Effector CD8-positive, alpha-beta T cell (primary cell): ENCODE measurements around the gene CYFIP2.
"Not testable (repeated sequence)": the region's sequence is repeated elsewhere in the genome, so short reads cannot be mapped to it uniquely, and the experiment has no call there.

Experiments used
- DNase-seq: peaks from one replicate; lab custom pipeline; 2025; lab: John Stamatoyannopoulos, UW
- total RNA-seq, 4 experiments: gene quantifications; one replicate each; lab custom pipeline; 2026; lab: John Stamatoyannopoulos, UW

Gene CYFIP2
- 309 to 457 (median 427) reads per million in 4 experiments for total RNA-seq

GRCh38 chr5:157265714-157266285 is at the start of gene CYFIP2:
TSS of gene CYFIP2 (plus strand) at chr5:157266123. CDS start at chr5:157285362, 19,239 bp downstream.
- peak; percentile 74 for DNase-seq

- no peak for DNase-seq
Measured at GRCh38 chr5:157216391-157217142, 49.4 kb upstream of the CYFIP2 start.

- DNase-seq, result peak; percentile 14
Measured at GRCh38 chr5:157217289-157218024, 48.5 kb upstream of the CYFIP2 start.

- no peak for DNase-seq
Measured at GRCh38 chr5:157219491-157220271, 46.2 kb upstream of the CYFIP2 start.

- no peak for DNase-seq
Measured at GRCh38 chr5:157221959-157222358, 44.0 kb upstream of the CYFIP2 start.

- peak; percentile 20 for DNase-seq
Measured at GRCh38 chr5:157222506-157223230, 43.3 kb upstream of the CYFIP2 start.

- no peak for DNase-seq
Measured at GRCh38 chr5:157225469-157226422, 40.2 kb upstream of the CYFIP2 start.

GRCh38 chr5:157230610-157231009 is 35.3 kb upstream of the CYFIP2 start:
- DNase-seq, result no peak

- no peak for DNase-seq
Measured at GRCh38 chr5:157232706-157233105, 33.2 kb upstream of the CYFIP2 start.

- no peak for DNase-seq
Measured at GRCh38 chr5:157233515-157233914, 32.4 kb upstream of the CYFIP2 start.

GRCh38 chr5:157236423-157236822 is 29.5 kb upstream of the CYFIP2 start:
- DNase-seq, result no peak

- DNase-seq, result no peak
Measured at GRCh38 chr5:157241483-157241882, 24.4 kb upstream of the CYFIP2 start.

GRCh38 chr5:157244704-157245103 is 21.2 kb upstream of the CYFIP2 start:
- not testable (repeated sequence) for DNase-seq

- no peak for DNase-seq
Measured at GRCh38 chr5:157245476-157245875, 20.4 kb upstream of the CYFIP2 start.

- DNase-seq, result no peak
Measured at GRCh38 chr5:157245886-157246285, 20.0 kb upstream of the CYFIP2 start.

GRCh38 chr5:157247267-157247666 is 18.7 kb upstream of the CYFIP2 start:
- DNase-seq, result no peak

GRCh38 chr5:157248821-157249470 is 17.0 kb upstream of the CYFIP2 start:
- no peak for DNase-seq

GRCh38 chr5:157252711-157253465 is 13.0 kb upstream of the CYFIP2 start:
- DNase-seq, result peak; percentile 35

GRCh38 chr5:157253547-157253946 is 12.4 kb upstream of the CYFIP2 start:
- peak; percentile 15 for DNase-seq
